OCI-LY7 (cell line): ENCODE measurements around the gene LAMP2.

Experiments used
- EZH2phosphoT487 ChIP-seq: fragments of 200-600 bp; sonication (generic); IDR thresholded peaks from 2 replicates; pipeline ENCODE4 v1.6.1; 2018; ENCODE audit warnings: low read depth, borderline replicate concordance, mild to moderate bottlenecking, mixed run types, antibody characterized with exemption, low read length, moderate library complexity, mixed read lengths
- TF ChIP-seq, protein P1 (sequence below): fragments of 200-600 bp; sonication (generic); conservative IDR thresholded peaks from 2 replicates; pipeline ENCODE4 v1.5.1; 2014; ENCODE audit warnings: mild to moderate bottlenecking, antibody characterized with exemption, low read length, moderate library complexity, mixed read lengths

DNA sequence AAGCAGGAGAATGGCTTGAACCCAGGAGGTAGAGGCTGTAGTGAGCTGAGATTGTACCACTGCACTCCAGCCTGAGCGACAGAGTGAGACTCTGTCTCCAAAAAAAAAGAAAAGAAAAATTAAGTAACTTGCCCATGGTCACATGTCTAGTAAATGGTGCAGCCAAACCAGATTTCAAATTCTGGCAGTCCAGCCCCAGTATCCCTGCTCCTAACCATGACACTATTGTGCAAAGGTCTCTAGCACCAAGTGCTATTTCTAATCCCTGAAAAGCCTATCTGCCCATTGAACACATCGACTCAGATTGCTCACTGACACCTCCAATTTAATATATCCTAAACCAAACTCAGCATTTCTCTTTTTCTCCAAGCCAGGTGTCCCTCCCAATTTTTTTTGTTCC, 7.6 kb upstream of the LAMP2 start:
- TF ChIP-seq, protein P1, sequence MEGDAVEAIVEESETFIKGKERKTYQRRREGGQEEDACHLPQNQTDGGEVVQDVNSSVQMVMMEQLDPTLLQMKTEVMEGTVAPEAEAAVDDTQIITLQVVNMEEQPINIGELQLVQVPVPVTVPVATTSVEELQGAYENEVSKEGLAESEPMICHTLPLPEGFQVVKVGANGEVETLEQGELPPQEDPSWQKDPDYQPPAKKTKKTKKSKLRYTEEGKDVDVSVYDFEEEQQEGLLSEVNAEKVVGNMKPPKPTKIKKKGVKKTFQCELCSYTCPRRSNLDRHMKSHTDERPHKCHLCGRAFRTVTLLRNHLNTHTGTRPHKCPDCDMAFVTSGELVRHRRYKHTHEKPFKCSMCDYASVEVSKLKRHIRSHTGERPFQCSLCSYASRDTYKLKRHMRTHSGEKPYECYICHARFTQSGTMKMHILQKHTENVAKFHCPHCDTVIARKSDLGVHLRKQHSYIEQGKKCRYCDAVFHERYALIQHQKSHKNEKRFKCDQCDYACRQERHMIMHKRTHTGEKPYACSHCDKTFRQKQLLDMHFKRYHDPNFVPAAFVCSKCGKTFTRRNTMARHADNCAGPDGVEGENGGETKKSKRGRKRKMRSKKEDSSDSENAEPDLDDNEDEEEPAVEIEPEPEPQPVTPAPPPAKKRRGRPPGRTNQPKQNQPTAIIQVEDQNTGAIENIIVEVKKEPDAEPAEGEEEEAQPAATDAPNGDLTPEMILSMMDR, result no peak
- TF ChIP-seq EZH2phosphoT487, result no peak
